HepG2 (cell line): ENCODE measurements around the gene CAMSAP3. TPM values are rescaled to one million over a fixed set of nuclear protein-coding genes. Genes with fewer than 3 reads are reported as not detected.
A peak's percentile ranks its signal among the peaks of the same experiment; 100 is the strongest.

Experiments
- CBX2 ChIP-seq, 2 experiments: fragments of 200-600 bp in 1 of 2; sonication (generic); formaldehyde crosslinking in 1 of 2; IDR thresholded peaks; 2 replicates each; pipeline versions ENCODE4 v1.7.0 to v1.8.1; 2018 to 2022; ENCODE audit warnings: low read depth in 2 of 2, low read length in 1 of 2, mild to moderate bottlenecking in 1 of 2, missing genetic modification reagents in 1 of 2
- DBP ChIP-seq: sonication (generic); formaldehyde crosslinking; IDR thresholded peaks from 2 replicates; pipeline ENCODE4 v1.4.0; 2020; ENCODE audit warnings: missing genetic modification reagents; ENCODE audit errors: not compliant biosample characterization
- GFI1 ChIP-seq: sonication (generic); formaldehyde crosslinking; IDR thresholded peaks from 2 replicates; pipeline ENCODE4 v1.5.0; 2020; ENCODE audit warnings: missing genetic modification reagents, mild to moderate bottlenecking, borderline replicate concordance
- GLMP ChIP-seq: sonication (generic); formaldehyde crosslinking; IDR thresholded peaks from 2 replicates; pipeline ENCODE4 v1.9.0; 2021; ENCODE audit warnings: missing genetic modification reagents, mild to moderate bottlenecking, borderline replicate concordance
- HIVEP1 ChIP-seq: sonication (generic); formaldehyde crosslinking; IDR thresholded peaks from 2 replicates; pipeline ENCODE4 v1.4.0; 2020; ENCODE audit warnings: mild to moderate bottlenecking, missing genetic modification reagents
- ISL2 ChIP-seq: sonication (generic); formaldehyde crosslinking; IDR thresholded peaks from 2 replicates; pipeline ENCODE4 v1.5.0; 2020; ENCODE audit warnings: missing genetic modification reagents
- KDM4B ChIP-seq: sonication (generic); formaldehyde crosslinking; IDR thresholded peaks from 2 replicates; pipeline ENCODE4 v1.4.0; 2020; ENCODE audit warnings: missing genetic modification reagents
- KLF16 ChIP-seq, 2 experiments: sonication (generic) in 1 of 2; formaldehyde crosslinking in 1 of 2; IDR thresholded peaks; 2 replicates each; pipeline versions ENCODE4 v1.6.1 to v1.8.0; 2016 to 2023; ENCODE audit warnings: missing genetic modification reagents in 2 of 2, missing compliant biosample characterization in 1 of 2
- KLF9 ChIP-seq: IDR thresholded peaks from 2 replicates; pipeline ENCODE4 v1.6.1; 2016; ENCODE audit warnings: low read depth
- MED8 ChIP-seq: sonication (generic); formaldehyde crosslinking; IDR thresholded peaks from 2 replicates; pipeline ENCODE4 v1.8.1; 2023; ENCODE audit warnings: mild to moderate bottlenecking, missing genetic modification reagents; ENCODE audit not compliant: insufficient replicate concordance
- NFRKB ChIP-seq: fragments of 450-650 bp; IDR thresholded peaks from 2 replicates; pipeline ENCODE4 v1.6.1; 2017
- SP5 ChIP-seq: IDR thresholded peaks from 2 replicates; pipeline ENCODE4 v1.6.1; 2016; ENCODE audit warnings: low read depth, borderline replicate concordance
- SRY ChIP-seq: sonication (generic); formaldehyde crosslinking; IDR thresholded peaks from 2 replicates; pipeline ENCODE4 v1.8.0; 2022; ENCODE audit warnings: mild to moderate bottlenecking, missing genetic modification reagents
- TEF ChIP-seq: sonication (generic); formaldehyde crosslinking; IDR thresholded peaks from 2 replicates; pipeline ENCODE4 v1.5.0; 2020; ENCODE audit warnings: missing genetic modification reagents
- ZBTB8A ChIP-seq: sonication (generic); formaldehyde crosslinking; IDR thresholded peaks from 2 replicates; pipeline ENCODE4 v1.4.0; 2020; ENCODE audit warnings: mild to moderate bottlenecking, low read depth, missing genetic modification reagents, borderline replicate concordance
- ZHX1 ChIP-seq: sonication (generic); formaldehyde crosslinking; IDR thresholded peaks from 2 replicates; pipeline ENCODE4 v1.8.1; 2022; ENCODE audit warnings: low read depth, mild to moderate bottlenecking, missing genetic modification reagents
- ZNF331 ChIP-seq: sonication (generic); formaldehyde crosslinking; IDR thresholded peaks from 2 replicates; pipeline ENCODE4 v1.4.0; 2020; ENCODE audit warnings: missing genetic modification reagents
- ZNF512 ChIP-seq: sonication (generic); formaldehyde crosslinking; IDR thresholded peaks from 2 replicates; pipeline ENCODE4 v1.4.0; 2020; ENCODE audit warnings: mild to moderate bottlenecking, missing genetic modification reagents
- ZNF563 ChIP-seq: sonication (generic); formaldehyde crosslinking; IDR thresholded peaks from 2 replicates; pipeline ENCODE4 v1.8.0; 2022; ENCODE audit warnings: mild to moderate bottlenecking, moderate library complexity, missing genetic modification reagents
- ZNF589 ChIP-seq: sonication (generic); formaldehyde crosslinking; conservative IDR thresholded peaks from 2 replicates; pipeline ENCODE4 v1.8.0; 2022; ENCODE audit warnings: mild to moderate bottlenecking, moderate library complexity, missing genetic modification reagents
- ZNF607 ChIP-seq: sonication (generic); formaldehyde crosslinking; IDR thresholded peaks from 2 replicates; pipeline ENCODE4 v1.5.1; 2020; ENCODE audit warnings: missing genetic modification reagents, mild to moderate bottlenecking, borderline replicate concordance
- ZNF790 ChIP-seq: sonication (generic); formaldehyde crosslinking; IDR thresholded peaks from 2 replicates; pipeline ENCODE4 v1.8.0; 2022; ENCODE audit warnings: missing genetic modification reagents, mild to moderate bottlenecking, borderline replicate concordance
- polyA plus RNA-seq, 8 experiments: library from polyadenylated mRNA; depleted of rRNA in 3 of 8; stranded (reverse) in 7 of 8; unstranded in 1 of 8; fragments of >200 nt; fragmentation: Illumina TruSeq in 4 of 8; extraction: Trizol in 4 of 8; gene quantifications; 2 replicates each; pipeline versions ENCODE4 v1.2.1 to v1.2.3, GENCODE V29; 2011 to 2016; ENCODE audit warnings: low read depth in 4 of 8, missing spikeins in 1 of 8, mixed read lengths in 1 of 8; ENCODE audit not compliant: insufficient read depth in 1 of 8
- total RNA-seq, 5 experiments: library from RNA; depleted of rRNA; stranded (reverse); fragments of >200 nt; fragmentation: Illumina TruSeq; extraction: Trizol; gene quantifications; 2 replicates each; pipeline ENCODE4 v1.2.3, GENCODE V29; 2016; ENCODE audit warnings: low read depth in 1 of 5

The CAMSAP3 gene
- total and polyA plus RNA-seq, 2 of the 13 experiments (the other 11 are each of a cell fraction or from before 2014, with no cell fraction given) = 10.8 to 11.8 TPM

- no peak for TF ChIP-seq ZNF512
- TF ChIP-seq ZNF563 (CRISPR knock-in tag) = peak; percentile 98
- TF ChIP-seq SP5 (CRISPR knock-in tag) = peak; percentile 36; the same call in 1 of the 2 replicates
- TF ChIP-seq ZNF790 = peak; percentile 98; the same call in 1 of the 2 replicates
- TF ChIP-seq TEF (CRISPR knock-in tag) = peak; percentile 97
- TF ChIP-seq CBX2 (IDR thresholded peaks at IDR 0.05; ENCODE audit: low read depth, low read length) = no peak
- TF ChIP-seq CBX2 (CRISPR knock-in tag; IDR thresholded peaks at IDR 0.05; ENCODE audit: low read depth) = no peak
- peak; percentile 90; the same call in 1 of the 2 replicates for TF ChIP-seq KLF9 (CRISPR knock-in tag)
- peak; percentile 100 for TF ChIP-seq KDM4B (CRISPR knock-in tag)
- TF ChIP-seq DBP (CRISPR knock-in tag) = peak; percentile 98
- peak; percentile 96 for TF ChIP-seq GLMP
- no peak for TF ChIP-seq NFRKB
- no peak for TF ChIP-seq MED8 (CRISPR knock-in tag)
- TF ChIP-seq HIVEP1 = 0 out of 2 replicates have a peak, but pooled peaks have one; percentile 38
- TF ChIP-seq KLF16 (CRISPR knock-in tag; IDR thresholded peaks at IDR 0.05) = peak; percentile 88 to 99; a peak in 3 of 4 replicates
- TF ChIP-seq ZNF607 (CRISPR knock-in tag) = peak; percentile 95
- peak; percentile 84 for TF ChIP-seq ISL2 (CRISPR knock-in tag)
- peak; percentile 99 for TF ChIP-seq SRY (CRISPR knock-in tag)
- no peak for TF ChIP-seq GFI1
- TF ChIP-seq ZHX1 (CRISPR knock-in tag) = 0 out of 2 replicates have a peak, but pooled peaks have one; percentile 51
- peak; percentile 96; the same call in 1 of the 2 replicates for TF ChIP-seq ZNF589 (CRISPR knock-in tag)
- TF ChIP-seq ZNF331 (CRISPR knock-in tag) = peak; percentile 98
- TF ChIP-seq ZBTB8A = peak; percentile 58; the same call in 1 of the 2 replicates
These were observed 32.8 kb upstream of the CAMSAP3 start (continued) for GRCh38 chr19:7562646-7563393.
